ENCODE measurements around the gene CSH1.

GRCh38 chr17:63847525-63848249 lies 48.7 kb downstream of the CSH1 start:
- TF ChIP-seq POLR2AphosphoS5 (IDR thresholded peaks at IDR 0.05; ENCODE audit: borderline replicate concordance, low read depth, low read length) (no peak), EZH2 (IDR thresholded peaks at IDR 0.05) (no peak), FOXP2 (optimal IDR thresholded peaks at IDR 0.05; ENCODE audit: control extremely low read depth, extremely low read length, insufficient read depth) (no peak)

Measured in SK-N-MC (cell line).